ENCODE measurements around the gene IGFBP6.

DNA sequence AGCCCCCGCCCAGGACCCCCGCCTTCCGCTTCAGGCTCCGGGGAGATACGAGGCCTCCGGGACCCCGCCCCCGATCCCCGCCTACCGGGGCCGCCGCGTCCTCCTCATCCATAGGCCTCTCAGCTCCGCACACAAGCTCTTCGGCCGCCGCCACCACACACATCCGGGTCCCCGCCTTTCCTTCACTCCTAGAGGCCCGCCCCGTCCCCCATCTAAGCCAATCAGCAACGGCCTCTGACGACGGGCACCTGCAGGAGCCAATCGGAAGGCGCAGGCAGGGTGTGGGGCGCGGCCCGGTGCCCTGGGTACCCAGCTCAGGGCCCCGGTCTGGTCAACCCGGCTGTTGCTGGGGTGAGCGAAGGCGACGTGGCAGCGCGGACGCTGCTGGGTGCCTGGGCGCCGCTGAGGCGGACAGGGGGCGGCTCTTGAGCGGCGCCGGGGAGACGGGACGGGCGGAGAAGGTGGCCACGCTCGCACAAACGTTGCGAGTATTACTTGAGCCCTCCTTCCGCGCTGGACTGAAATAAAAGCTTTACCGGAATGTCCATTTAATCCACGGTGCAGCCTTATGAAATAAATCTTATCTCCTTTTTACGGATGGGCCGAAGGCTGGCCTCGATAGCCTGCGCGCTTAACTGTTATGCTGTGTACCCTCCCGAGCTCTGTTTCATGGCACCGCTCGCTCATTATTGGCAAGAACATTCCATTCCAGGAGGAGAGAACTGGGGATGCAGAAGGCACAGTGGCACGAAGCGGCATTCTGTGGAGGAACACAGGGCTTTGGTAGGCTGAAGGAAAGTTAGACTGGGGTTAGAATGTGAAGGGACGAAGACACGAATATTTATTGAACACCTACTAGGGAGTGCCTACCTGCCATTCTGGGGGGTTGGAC is 18.0 kb upstream of the IGFBP6 start, which contains the start of gene SPRYD3:
- no peak for TF ChIP-seq EZH2 (IDR thresholded peaks at IDR 0.05; ENCODE audit: insufficient read depth, low read length)
- TF ChIP-seq, protein P1, sequence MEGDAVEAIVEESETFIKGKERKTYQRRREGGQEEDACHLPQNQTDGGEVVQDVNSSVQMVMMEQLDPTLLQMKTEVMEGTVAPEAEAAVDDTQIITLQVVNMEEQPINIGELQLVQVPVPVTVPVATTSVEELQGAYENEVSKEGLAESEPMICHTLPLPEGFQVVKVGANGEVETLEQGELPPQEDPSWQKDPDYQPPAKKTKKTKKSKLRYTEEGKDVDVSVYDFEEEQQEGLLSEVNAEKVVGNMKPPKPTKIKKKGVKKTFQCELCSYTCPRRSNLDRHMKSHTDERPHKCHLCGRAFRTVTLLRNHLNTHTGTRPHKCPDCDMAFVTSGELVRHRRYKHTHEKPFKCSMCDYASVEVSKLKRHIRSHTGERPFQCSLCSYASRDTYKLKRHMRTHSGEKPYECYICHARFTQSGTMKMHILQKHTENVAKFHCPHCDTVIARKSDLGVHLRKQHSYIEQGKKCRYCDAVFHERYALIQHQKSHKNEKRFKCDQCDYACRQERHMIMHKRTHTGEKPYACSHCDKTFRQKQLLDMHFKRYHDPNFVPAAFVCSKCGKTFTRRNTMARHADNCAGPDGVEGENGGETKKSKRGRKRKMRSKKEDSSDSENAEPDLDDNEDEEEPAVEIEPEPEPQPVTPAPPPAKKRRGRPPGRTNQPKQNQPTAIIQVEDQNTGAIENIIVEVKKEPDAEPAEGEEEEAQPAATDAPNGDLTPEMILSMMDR (IDR thresholded peaks at IDR 0.05; ENCODE audit: insufficient read depth, low read depth, low read length), result no peak

Measured in astrocyte (in vitro differentiated cells and primary cell).